NCI-H1436 (cell line): ENCODE results near the gene ZNF785.
"Not testable (repeated sequence)": the region's sequence is repeated elsewhere in the genome, so short reads cannot be mapped to it uniquely, and the experiment has no call there.

Source experiments
- DNase-seq: peaks from one replicate; lab custom pipeline; 2025; lab: John Stamatoyannopoulos, UW

ZNF785 gene

DNA sequence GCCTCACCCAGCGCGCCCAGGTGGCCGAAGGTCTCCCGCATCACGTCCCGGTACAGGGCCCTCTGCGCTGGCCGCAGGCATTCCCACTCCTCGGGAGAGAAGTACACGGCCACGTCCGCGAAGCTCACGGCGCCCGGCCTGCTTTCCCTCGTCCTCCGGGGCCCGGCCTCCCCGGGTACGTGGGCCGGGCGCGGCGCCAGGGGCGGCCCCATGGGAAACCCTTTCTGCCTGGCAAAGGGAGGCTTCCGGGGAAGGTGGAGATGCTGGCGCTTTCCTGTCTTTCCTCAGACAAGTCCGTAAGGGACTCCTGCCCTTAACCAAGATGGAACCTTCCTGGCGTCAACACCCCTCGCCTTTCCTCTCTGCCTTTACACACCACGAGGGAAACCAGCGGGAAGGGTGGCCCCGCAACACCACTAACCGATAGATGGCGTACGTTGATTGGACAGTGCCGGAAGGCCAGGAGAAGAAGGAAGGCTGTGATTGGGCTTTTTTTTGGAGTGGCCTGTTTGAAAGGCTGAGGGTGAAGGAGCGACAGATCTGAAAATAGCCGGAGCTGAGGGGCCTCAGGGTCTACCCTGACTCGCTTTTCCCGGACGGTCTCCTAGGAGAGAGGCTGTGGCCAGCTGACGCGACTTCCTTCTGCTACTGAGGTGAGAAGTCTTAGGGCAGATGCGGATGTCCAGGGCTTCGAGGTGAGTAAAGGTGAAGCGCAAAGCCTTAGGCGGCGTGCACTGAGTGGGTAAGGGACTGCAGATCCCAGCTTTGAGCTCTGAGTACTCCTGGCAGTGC, at the start of gene ZNF785:
ZNF785 (minus strand) TSS at position 298 of the 792 bp plus-strand sequence; CDS start at position 212, 86 bp downstream.
- DNase-seq: peak; percentile 98

- DNase-seq: no peak
These were observed 48.0 kb upstream of the ZNF785 start for GRCh38 chr16:30633526-30633925.

DNA sequence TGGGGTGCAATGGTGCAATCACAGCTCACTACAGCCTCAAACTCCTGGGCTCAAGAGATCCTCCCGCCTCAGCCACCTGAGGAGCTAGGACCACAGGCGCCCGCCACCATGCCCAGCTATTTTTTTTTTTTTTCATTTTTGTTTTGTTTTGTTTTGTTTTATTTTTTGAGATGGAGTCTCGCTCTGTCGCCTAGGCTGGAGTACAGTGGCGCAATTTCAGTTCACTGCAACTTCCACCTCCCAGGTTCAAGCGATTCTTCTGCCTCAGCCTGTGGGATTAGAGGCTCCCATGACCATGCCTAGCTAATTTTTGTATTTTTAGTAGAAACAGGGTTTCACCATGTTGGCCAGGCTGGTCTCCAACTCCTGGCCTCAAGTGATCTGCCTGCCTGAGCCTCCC, 47.0 kb upstream of the ZNF785 start:
- DNase-seq: not testable (repeated sequence)

GRCh38 chr16:30628628-30629540, 43.4 kb upstream of the ZNF785 start:
- DNase-seq: peak; percentile 67

DNA sequence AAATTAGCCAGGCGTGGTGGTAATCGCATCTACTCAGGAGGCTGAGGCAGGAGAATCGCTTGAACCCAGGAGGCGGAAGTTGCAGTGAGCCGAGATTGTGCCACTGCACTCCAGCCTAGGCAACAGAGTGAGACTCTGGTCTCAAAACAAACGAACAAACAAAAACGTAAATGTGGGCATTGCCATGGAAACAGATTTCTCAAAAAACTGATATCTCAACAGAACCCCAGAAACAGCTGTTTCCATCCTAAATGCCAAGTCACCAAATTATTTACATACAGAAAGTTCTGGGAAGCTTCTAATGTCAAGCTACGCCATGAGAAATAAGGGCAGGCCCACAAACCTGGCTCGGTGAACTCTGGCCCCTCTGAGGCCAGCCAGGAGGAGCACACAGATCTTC, 40.7 kb upstream of the ZNF785 start:
- no peak for DNase-seq

- DNase-seq: no peak
These were observed 38.2 kb upstream of the ZNF785 start for GRCh38 chr16:30623536-30624283.

DNA sequence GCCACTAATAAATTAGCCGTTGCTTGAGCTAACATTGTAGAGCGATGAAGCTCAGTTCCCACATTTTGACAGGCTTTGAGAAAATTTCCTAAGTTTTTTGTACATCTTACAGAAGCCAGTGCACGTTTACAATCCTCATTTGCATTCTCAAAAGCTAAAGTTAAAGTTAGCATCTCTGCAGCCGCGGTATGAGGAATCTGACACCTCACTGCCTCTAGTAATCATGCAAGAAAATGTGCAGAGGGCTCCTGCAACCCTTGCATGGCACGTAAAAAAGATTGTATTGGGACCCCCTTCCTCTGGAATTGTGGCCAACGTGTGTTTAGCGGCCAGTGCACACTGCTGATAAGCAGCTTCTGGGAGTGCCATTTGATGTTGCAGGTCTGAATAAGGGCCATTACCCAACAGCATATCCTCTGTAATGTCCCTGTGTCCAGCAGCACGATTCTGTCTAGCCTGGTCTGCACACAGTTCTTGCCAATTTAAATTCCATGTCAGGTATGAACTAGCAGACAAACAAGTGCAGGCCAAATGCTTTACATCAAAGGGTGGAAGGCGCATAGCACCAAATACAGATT, 37.0 kb upstream of the ZNF785 start:
- DNase-seq: no peak

DNA sequence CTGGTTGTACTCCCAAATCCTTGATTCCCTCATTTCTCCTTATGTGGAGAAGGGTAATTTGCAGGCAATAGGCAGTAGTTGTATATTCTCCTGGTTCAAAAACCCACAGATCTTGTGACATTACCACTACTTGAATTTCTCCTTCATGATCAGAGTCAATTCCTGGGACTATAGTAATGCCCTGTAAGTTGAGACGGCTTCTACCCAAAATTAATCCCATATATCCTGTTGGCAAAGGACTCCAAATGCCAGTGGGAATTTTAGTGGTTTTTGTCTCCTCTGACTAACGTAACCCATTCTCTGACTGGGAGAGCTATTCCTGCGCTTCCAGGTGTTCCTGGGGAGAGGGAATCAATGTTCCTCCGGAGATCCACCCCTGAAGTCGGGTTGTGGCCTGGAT, 36.3 kb upstream of the ZNF785 start:
- no peak for DNase-seq

GRCh38 chr16:30620169-30620568, 34.7 kb upstream of the ZNF785 start:
- no peak for DNase-seq

- no peak for DNase-seq
These were observed 34.1 kb upstream of the ZNF785 start for GRCh38 chr16:30619638-30620037.

DNA sequence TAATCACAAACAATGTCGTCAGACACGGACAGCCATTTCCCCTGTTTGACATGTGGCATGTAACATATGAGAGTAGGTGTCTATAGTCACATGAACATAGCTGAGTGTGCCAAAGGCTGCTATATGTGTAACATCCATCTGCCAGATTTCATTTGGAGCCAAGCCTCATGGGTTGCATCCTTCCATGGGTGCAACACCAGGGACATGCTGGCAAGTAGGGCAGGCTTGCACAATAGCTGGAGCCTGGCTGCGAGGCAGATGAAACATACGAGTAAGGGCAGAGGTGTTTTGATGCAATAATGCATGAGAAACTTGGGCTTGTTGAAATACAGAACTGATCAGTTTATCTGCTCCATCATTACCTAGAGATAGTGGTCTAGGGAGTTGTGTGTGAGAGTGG, 33.7 kb upstream of the ZNF785 start:
- DNase-seq: no peak

DNA sequence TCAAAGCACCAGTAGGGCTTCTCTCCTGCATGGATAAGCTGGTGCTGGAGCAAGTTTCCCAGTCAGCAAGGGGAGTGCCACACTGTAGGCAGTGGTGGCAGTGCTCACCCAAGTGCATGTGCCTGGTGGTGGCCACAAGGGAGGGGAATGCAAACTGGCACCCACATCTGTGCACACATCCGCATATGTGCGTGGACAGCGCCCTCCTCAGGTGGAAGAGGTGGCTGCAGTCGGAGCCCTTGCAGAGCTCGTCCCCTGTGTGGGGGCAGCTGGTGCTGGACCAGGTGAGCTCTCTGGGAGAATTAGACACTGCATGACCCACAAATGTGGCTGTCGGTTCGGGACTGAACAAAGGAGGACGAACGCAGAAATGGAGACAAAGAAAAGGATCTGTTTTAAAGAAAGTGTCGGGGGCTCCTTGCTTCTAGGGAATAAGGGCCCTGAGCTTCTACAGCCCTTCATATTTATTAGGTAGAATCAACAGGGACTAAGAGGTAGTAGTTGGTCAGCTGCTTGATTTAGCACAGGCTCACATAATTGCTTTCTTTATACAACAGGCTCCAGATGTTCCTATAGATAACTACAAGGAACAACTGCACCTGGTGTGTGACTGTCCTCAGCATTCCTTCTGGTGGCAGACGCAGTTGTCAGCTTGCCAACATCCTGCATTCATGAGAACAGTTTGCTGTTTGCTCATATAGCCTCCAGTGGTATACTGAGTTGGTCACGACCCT, 30.0 kb upstream of the ZNF785 start:
- no peak for DNase-seq

- DNase-seq: peak; percentile 95
These were observed 24.7 kb upstream of the ZNF785 start, which contains the start of gene ZNF689 for GRCh38 chr16:30609926-30610839. TSS of gene ZNF689 (minus strand) at chr16:30610389. CDS start at chr16:30610041, 348 bp downstream.

DNA sequence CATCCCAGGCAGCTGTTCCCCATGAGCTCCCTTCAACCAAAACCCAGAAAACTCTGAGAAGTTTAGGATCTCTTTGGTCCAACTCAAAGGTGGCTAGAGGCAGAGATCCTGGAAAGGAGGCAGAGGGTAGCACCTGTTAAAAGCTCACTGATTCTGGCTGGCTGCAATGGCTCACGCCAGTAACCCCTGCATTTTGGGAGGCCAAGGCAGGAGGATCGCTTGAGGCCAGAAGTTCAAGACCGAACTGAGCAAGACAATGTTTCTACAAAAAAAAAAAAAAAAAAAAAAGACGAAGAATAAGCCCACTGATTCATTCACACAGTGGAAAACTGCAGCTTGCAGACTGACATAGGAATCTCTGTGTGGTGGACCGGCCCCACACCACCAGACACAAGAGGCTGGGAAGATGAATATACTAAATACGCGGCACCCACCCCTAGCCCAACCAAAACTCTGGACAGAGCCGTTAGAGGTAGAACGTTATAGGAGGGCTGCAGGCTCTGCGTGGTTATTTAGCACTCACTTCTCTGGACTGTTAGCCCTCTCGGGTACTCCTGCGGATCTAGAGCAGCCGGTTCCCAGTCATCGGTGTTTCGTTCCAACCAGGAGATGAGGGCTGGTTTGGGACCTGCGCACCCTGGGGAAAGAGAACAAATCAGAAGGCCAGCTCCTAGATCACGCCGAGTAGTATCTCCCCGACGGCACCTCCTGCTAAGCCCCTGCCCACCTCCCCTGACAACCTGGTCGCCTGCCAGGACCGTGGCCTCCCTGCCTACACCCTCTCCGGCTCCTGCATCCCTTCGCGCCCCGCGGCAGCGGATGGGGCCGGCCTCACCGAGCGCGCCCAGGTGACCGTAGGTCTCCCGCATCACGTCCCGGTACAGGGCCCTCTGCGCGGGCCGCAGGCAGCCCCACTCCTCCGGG, 23.8 kb upstream of the ZNF785 start:
- DNase-seq: peak; percentile 5

DNA sequence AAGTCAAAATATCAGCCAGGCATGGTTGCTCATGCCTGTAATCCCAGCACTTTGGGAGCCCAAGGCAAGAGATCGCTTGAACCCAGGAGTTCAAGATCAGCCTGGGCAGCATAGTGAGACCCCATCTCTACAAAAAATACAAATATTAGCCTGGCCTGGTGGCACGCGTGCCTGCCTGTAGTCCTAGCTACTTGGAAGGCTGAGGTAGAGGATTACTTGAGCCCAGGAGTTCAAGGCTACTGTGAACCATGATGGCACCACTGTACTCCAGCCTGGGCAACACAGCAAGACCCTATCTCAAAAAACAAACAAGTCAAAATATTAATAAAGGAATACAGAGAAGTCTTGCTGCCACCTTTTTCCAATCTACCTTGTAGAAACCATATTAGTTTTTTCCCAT, 20.5 kb upstream of the ZNF785 start:
- no peak for DNase-seq

- DNase-seq: no peak
These were observed 19.7 kb upstream of the ZNF785 start for GRCh38 chr16:30605158-30605557.

- no peak for DNase-seq
These were observed 18.9 kb upstream of the ZNF785 start for GRCh38 chr16:30604316-30604947.

DNA sequence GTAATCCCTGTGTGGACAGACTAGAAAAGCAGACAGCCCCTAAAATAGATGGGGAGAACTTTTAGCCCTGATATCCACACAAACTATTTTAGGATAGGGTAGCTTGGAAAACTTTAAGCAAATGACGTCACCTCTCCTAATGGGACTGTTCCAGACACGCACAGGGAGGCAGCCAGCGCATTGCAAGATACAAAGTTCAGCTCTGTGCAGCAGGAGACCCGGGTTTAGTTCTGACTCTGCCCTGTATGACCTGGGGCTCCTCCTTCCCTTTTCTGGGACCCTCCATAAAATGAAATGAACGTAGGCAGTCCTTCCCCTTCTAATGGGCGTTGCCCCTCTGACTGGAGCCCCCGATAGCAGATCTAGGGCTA, 18.4 kb upstream of the ZNF785 start:
- no peak for DNase-seq
